ENCODE results near the gene LDB2.
"Not testable (repeated sequence)": the region's sequence is repeated elsewhere in the genome, so short reads cannot be mapped to it uniquely, and the experiment has no call there.

DNA sequence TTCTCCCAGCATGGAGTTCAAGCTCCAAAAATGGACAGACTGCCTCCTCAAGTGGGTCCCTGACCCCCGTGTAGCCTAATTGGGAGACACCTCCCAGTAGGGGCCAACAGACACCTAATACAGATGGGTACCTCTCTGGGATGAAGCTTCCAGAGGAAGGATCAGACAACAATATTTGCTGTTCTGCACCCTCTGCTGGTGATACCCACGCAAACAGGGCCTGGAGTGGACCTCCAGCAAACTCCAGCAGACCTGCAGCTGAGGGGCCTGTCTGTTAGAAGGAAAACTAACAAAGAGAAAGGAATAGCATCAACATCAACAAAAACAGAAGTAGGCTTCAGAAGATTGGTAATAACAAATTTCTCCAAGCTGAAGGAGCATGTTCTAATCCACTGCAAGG, 269.2 kb downstream of the LDB2 start:
- TF ChIP-seq, protein P1, sequence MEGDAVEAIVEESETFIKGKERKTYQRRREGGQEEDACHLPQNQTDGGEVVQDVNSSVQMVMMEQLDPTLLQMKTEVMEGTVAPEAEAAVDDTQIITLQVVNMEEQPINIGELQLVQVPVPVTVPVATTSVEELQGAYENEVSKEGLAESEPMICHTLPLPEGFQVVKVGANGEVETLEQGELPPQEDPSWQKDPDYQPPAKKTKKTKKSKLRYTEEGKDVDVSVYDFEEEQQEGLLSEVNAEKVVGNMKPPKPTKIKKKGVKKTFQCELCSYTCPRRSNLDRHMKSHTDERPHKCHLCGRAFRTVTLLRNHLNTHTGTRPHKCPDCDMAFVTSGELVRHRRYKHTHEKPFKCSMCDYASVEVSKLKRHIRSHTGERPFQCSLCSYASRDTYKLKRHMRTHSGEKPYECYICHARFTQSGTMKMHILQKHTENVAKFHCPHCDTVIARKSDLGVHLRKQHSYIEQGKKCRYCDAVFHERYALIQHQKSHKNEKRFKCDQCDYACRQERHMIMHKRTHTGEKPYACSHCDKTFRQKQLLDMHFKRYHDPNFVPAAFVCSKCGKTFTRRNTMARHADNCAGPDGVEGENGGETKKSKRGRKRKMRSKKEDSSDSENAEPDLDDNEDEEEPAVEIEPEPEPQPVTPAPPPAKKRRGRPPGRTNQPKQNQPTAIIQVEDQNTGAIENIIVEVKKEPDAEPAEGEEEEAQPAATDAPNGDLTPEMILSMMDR (IDR thresholded peaks at IDR 0.05): not testable (repeated sequence)
- not testable (repeated sequence) for TF ChIP-seq POLR2AphosphoS5 (IDR thresholded peaks at IDR 0.05)

Data from breast epithelium (tissue), 3 donors.